ENCODE results near the gene GADD45A. TPM values are rescaled to one million over a fixed set of nuclear protein-coding genes. Genes with fewer than 3 reads are reported as not detected.
A peak's percentile ranks its signal among the peaks of the same experiment; 100 is the strongest.

Gene GADD45A
- total RNA-seq, 1 donor from 2014 or later: 111 TPM

GRCh38 chr1:67682659-67683197, 2.3 kb upstream of the GADD45A start:
- no peaks in the 10 kb centered on the region for H3K27me3 ChIP-seq
- no peak for TF ChIP-seq CTCF (IDR thresholded peaks at IDR 0.05)
- H3K4me1 ChIP-seq: peaks cover 3 to 10% of the 10 kb centered on the region in 2 donors
- intact Hi-C loops (cut with DNase I): loop anchor here (2.0 to 10.0 kb wide), 2 partner anchors 36 to 552 kb away; partner anchors contain the start of gene WLS
- no peaks in the 10 kb centered on the region for H3K9me3 ChIP-seq
- peaks cover 12 to 14% of the 10 kb centered on the region in 2 donors for H3K36me3 ChIP-seq
- no peak for DNase-seq (ENCODE audit: low spot score in 2 of 2)
- no peak overlapping the region for H3K4me3 ChIP-seq
- peak overlapping the region; percentile 5 to 68 for H3K27ac ChIP-seq

GRCh38 chr1:67683316-67683715, 1.7 kb upstream of the GADD45A start:
- no peak for TF ChIP-seq CTCF (IDR thresholded peaks at IDR 0.05)

GRCh38 chr1:67683766-67684525, 1.1 kb upstream of the GADD45A start:
- no peaks in the 10 kb centered on the region for H3K27me3 ChIP-seq
- H3K4me1 ChIP-seq: peaks cover 3 to 15% of the 10 kb centered on the region in 2 donors
- intact Hi-C loops (cut with DNase I): loop anchor here (2.0 to 10.0 kb wide), 5 partner anchors 37 to 551 kb away; partner anchors contain the start of genes GNG12 and WLS
- peak overlapping the region; percentile 52 to 94 for H3K4me3 ChIP-seq
- H3K27ac ChIP-seq: peak overlapping the region; percentile 68 to 99
- H3K9me3 ChIP-seq: no peaks in the 10 kb centered on the region
- no peak for DNase-seq (ENCODE audit: low spot score in 2 of 2)
- peaks cover 23 to 26% of the 10 kb centered on the region in 2 donors for H3K36me3 ChIP-seq
- TF ChIP-seq CTCF (IDR thresholded peaks at IDR 0.05): no peak

More at GRCh38 chr1:67683316-67683715, 1.7 kb upstream of the GADD45A start:
- Histone ChIP-seq H3K4me1 (peaks cover 3 to 10% of the 10 kb centered on the region in 2 donors), H3K4me3 (peak overlapping the region in 1 of 2 donors; percentile 94), H3K9me3 (no peaks in the 10 kb centered on the region), H3K27ac (peak overlapping the region; percentile 5 to 68), H3K36me3 (peaks cover 17 to 20% of the 10 kb centered on the region in 2 donors), H3K27me3 (no peaks in the 10 kb centered on the region)
- no peak for DNase-seq (ENCODE audit: low spot score in 2 of 2)
- intact Hi-C loops (cut with DNase I): loop anchor here (2.0 to 10.0 kb wide), 2 partner anchors 37 to 551 kb away; partner anchors contain the start of gene WLS

GRCh38 chr1:67684526-67685066, 405 bp upstream of the GADD45A start:
- peak overlapping the region; percentile 68 to 99 for H3K27ac ChIP-seq
- intact Hi-C loops (cut with DNase I): loop anchor here (1.0 to 10.0 kb wide), 6 partner anchors 65 to 550 kb away; partner anchors contain the start of genes GNG12, SERBP1 and WLS
- peak overlapping the region; percentile 52 to 94 for H3K4me3 ChIP-seq
- DNase-seq (ENCODE audit: low spot score in 2 of 2): no peak
- no peaks in the 10 kb centered on the region for H3K9me3 ChIP-seq
- no peak for TF ChIP-seq CTCF (IDR thresholded peaks at IDR 0.05)
- H3K27me3 ChIP-seq: no peaks in the 10 kb centered on the region
- H3K36me3 ChIP-seq: peaks cover 28 to 33% of the 10 kb centered on the region in 2 donors
- H3K4me1 ChIP-seq: peaks cover 3 to 20% of the 10 kb centered on the region in 2 donors

GRCh38 chr1:67685558-67686266, 711 bp downstream of the GADD45A start:
- Histone ChIP-seq H3K36me3 (peaks cover 28 to 33% of the 10 kb centered on the region in 2 donors), H3K27me3 (no peaks in the 10 kb centered on the region), H3K9me3 (no peaks in the 10 kb centered on the region), H3K27ac (peak overlapping the region; percentile 96 to 99), H3K4me1 (peaks cover 3 to 20% of the 10 kb centered on the region in 2 donors), H3K4me3 (peak overlapping the region; percentile 92 to 94)
- DNase-seq (ENCODE audit: low spot score in 2 of 2): peak in 1 of 2 donors; percentile 75
- intact Hi-C loops (cut with DNase I): loop anchor here (1.0 to 10.0 kb wide), 8 partner anchors 22 to 549 kb away; partner anchors contain the start of genes GNG12, SERBP1 and WLS
- TF ChIP-seq CTCF (IDR thresholded peaks at IDR 0.05): no peak
